Mammary epithelial cell (primary cell): ENCODE results near the gene PTGR3.

Experiments used
- EZH2 ChIP-seq: IDR thresholded peaks from 2 replicates; pipeline ENCODE4 v1.6.1; 2012; ENCODE audit warnings: low read length, inconsistent platforms, borderline replicate concordance
- TF ChIP-seq, protein P1 (sequence below), 2 donors: IDR thresholded peaks in 1 of 2; conservative IDR thresholded peaks in 1 of 2; 2 replicates each; pipeline ENCODE4 v1.5.1; 2011 to 2012; ENCODE audit warnings: inconsistent platforms in 2 of 2, low read length in 2 of 2, mild to moderate bottlenecking in 2 of 2, control low read depth in 1 of 2, low read depth in 1 of 2; ENCODE audit not compliant: insufficient read depth in 1 of 2; ENCODE audit errors: extremely low read depth in 1 of 2

- TF ChIP-seq, protein P1, sequence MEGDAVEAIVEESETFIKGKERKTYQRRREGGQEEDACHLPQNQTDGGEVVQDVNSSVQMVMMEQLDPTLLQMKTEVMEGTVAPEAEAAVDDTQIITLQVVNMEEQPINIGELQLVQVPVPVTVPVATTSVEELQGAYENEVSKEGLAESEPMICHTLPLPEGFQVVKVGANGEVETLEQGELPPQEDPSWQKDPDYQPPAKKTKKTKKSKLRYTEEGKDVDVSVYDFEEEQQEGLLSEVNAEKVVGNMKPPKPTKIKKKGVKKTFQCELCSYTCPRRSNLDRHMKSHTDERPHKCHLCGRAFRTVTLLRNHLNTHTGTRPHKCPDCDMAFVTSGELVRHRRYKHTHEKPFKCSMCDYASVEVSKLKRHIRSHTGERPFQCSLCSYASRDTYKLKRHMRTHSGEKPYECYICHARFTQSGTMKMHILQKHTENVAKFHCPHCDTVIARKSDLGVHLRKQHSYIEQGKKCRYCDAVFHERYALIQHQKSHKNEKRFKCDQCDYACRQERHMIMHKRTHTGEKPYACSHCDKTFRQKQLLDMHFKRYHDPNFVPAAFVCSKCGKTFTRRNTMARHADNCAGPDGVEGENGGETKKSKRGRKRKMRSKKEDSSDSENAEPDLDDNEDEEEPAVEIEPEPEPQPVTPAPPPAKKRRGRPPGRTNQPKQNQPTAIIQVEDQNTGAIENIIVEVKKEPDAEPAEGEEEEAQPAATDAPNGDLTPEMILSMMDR (conservative IDR thresholded peaks at IDR 0.05 in 1 of 2, IDR thresholded peaks at IDR 0.05 in 1 of 2; ENCODE audit: extremely low read depth in 1 of 2, insufficient read depth in 1 of 2, low read depth in 1 of 2, low read length in 2 of 2), result no peak
- TF ChIP-seq EZH2, result no peak
These were observed 43.2 kb upstream of the PTGR3 start for GRCh38 chr18:75252136-75252535.
